Astrocyte of the spinal cord (primary cell): ENCODE data around the gene SPRR4.
"Not testable (repeated sequence)": the region's sequence is repeated elsewhere in the genome, so short reads cannot be mapped to it uniquely, and the experiment has no call there.

Experiments
- DNase-seq: peaks from one replicate; pipeline ENCODE4 v3.0.0; 2011; ENCODE audit warnings: low read depth, low spot score
- H3K4me3 ChIP-seq: 2 replicates; pipeline ENCODE4 v1.5.1; 2011; ENCODE audit warnings: low read depth, mild to moderate bottlenecking, low read length, moderate library complexity
- CTCF ChIP-seq: IDR thresholded peaks from 2 replicates; pipeline ENCODE4 v1.5.1; 2012; ENCODE audit warnings: low read depth, mild to moderate bottlenecking, low read length, inconsistent platforms
- in situ Hi-C: cut with HindIII; loops from 2 replicates; pipeline ENCODE4 v1.10.0; 2017; ENCODE audit warnings: low sequenced_read_pairs

The SPRR4 gene

GRCh38 chr1:152997901-152998300, 27.5 kb downstream of the SPRR4 start:
- in situ Hi-C loops: no loop called here
- no peak for TF ChIP-seq CTCF
- H3K4me3 ChIP-seq: no peak overlapping the region
- DNase-seq: no peak

- no peak overlapping the region for H3K4me3 ChIP-seq
- no peak for DNase-seq
- no peak for TF ChIP-seq CTCF
- in situ Hi-C loops: no loop called here
These were observed 28.0 kb downstream of the SPRR4 start for GRCh38 chr1:152998476-152998875.

- DNase-seq: no peak
- in situ Hi-C loops: no loop called here
- no peak for TF ChIP-seq CTCF
- no peak overlapping the region for H3K4me3 ChIP-seq
These were observed 29.4 kb downstream of the SPRR4 start for GRCh38 chr1:152999818-153000217.

- in situ Hi-C loops: no loop called here
- no peak for DNase-seq
- no peak for TF ChIP-seq CTCF
- H3K4me3 ChIP-seq: no peak overlapping the region
These were observed 29.8 kb downstream of the SPRR4 start for GRCh38 chr1:153000294-153000693.

GRCh38 chr1:153001382-153001781, 30.9 kb downstream of the SPRR4 start, which contains the start of gene SPRR3:
Gene SPRR3, plus strand, starts transcription at chr1:153001749. Its CDS starts 1,272 bp downstream, at chr1:153003021.
- no peak within 1 kb of the TSS for H3K4me3 ChIP-seq
- in situ Hi-C loops: no loop called here
- no peak for DNase-seq
- TF ChIP-seq CTCF: no peak

GRCh38 chr1:153011235-153011758, 40.8 kb downstream of the SPRR4 start:
- in situ Hi-C loops, H3K4me3 ChIP-seq, DNase-seq: not testable (repeated sequence)

GRCh38 chr1:153021829-153022228, 51.4 kb downstream of the SPRR4 start:
- H3K4me3 ChIP-seq, in situ Hi-C loops, DNase-seq: not testable (repeated sequence)
